Stimulated activated CD4-positive, alpha-beta T cell treated with anti-CD3 and anti-CD28 coated beads, TNF-alpha, amount 100 ng/mL, for 24 hours (primary cell): Measurements from ENCODE around the gene WWTR1.

ENCODE experiments used
- DNase-seq, 3 experiments: peaks; one replicate each; pipeline ENCODE4 v3.0.0-alpha.2; 2020; ENCODE audit warnings: low read depth in 3 of 3

The WWTR1 gene

DNA sequence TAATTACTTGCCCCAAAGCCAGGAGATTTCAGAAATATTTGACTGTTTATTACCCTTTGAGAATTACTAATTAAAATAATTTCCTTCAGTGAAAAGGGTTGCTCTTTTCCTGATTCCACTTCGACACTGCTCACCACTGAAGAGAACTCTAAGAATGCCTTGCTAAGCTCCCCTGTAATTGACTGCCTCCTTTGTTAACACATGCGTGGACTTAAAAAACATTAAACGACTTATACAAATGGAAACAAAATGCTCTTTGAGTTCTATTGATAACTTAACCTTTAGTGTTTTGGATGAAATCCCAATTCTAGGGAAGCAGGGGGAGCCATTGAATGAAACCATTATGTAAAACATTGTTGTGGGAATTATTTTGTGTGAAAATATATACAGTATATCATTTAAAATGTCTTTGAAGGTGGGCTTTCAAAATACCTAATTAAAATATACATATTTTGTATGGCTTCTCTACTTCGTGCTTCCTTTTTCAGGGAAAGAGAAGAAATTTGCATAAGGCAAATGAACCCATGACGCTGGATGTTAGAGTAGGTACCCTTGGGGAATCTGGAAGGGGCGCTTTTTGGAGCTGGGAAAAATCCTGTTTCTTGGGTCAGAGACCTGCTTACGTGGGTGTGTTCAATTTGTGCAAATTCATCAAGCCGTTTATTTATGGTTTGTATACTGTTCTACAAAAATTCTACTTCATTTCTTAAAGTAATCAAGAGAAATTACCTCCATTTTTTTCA lies 64.2 kb downstream of the WWTR1 start:
- no peak for DNase-seq

DNA sequence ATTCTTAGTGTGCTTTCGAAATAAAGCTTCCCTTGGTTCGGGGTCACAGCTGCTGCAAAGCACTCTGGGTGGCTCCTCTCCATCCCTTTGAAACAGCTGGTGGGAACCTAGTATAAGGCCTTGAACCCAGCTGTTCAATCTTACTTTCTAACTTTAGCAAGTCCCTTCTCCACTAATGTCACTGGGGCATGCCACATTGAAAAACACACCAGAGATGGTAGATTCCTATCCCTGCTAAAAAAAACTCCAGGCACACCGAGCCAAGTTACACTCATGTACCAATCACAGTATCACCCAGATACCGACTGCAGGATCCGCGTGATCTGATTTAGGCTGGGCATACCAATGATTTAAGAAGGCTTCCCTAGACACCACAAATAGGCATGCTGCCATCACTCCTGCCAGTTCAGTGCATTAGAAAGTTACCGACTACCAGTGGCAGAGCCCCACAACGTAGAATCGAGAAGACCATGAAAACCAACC lies 65.0 kb downstream of the WWTR1 start:
- DNase-seq = no peak

DNA sequence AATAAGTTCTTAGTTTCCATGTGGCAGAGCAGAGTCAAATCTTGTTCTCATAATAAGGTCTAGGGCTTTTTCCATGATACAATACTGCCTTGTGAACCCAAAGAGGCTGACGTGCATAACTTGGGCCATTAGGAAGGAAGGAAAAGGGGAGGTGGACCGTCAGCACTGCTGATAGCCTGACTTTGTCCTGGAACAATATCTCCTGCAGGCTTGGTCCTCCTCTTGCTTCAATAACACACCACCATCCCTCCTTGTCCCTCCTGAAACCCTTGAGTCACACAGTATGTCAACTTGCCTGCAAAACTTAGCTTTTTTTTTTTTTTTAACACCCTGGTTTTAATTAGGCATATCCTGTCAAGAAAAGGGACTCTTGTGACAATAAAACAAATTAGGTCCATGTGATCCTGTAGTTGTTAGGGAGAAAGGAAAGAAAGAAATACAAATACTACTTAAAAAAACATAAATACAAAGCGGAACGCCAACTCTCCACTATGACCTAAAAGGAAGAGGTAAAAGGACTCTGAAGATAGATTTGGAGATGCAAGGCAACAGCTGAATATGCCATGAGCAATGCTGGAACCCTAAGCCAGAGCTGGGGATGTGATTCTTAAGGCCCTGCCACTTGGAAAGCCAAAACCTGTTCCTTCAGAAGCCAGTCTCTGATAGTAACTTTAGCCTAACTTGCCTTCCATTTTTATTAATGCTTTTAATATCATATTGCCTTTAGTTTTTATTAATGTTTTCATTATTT lies 67.0 kb downstream of the WWTR1 start:
- no peak for DNase-seq

- no peak for DNase-seq
These were observed 68.5 kb downstream of the WWTR1 start for GRCh38 chr3:149589332-149589731.

DNA sequence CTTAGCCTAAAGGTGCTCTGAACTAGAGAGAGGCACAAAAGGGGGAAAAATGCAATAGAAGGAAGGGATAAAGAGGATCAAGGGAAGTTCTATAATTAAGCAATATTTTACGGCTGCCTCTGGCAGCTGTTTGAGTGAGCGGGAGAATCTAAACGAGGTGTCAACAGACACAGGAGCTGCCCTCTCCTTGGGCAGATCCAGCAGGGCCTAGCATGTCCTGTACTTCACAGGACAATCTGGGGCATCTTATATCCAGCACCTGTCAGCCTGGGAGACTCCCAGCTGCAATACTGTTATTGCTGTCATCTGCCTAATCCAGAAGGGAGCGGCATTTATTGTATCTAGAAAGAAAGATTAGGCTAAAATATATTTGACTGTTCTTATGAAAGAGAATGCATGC lies 68.9 kb downstream of the WWTR1 start:
- DNase-seq = no peak

DNA sequence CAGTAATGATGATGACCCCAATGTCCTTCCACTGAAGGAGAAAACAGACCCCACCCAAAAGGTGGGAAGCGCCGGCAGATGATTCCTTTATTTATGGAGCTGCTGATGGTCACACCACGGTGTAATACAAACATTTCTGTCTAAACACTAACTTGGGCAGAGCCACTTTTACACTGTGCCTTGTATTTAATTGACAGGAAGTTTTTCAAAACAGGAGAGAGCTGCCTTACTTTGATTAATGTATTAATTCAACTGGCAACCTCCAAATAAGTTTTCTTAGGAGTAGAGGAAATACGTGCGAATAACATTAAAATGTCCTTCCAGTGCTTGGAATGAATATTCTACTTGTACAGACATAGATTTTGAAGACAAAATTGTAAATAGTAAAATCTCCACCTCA lies 70.4 kb downstream of the WWTR1 start:
- no peak for DNase-seq

GRCh38 chr3:149586871-149587270 lies 71.0 kb downstream of the WWTR1 start:
- DNase-seq = no peak

DNA sequence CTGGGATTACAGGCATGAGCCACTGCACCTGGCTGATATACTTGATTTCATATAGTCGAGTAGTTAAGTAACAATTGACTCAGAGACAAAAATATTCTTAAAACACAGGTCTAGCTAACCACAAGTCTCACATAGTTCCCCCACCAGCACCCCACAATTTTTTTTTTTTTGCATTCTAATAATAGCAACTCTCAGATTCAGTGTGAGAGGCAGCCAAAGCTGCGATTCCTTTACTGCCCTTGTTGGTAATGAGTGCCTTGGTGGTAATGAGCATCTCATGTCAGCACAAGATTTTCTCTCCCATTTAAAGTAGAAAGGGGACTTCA lies 72.5 kb downstream of the WWTR1 start:
- no peak for DNase-seq

DNA sequence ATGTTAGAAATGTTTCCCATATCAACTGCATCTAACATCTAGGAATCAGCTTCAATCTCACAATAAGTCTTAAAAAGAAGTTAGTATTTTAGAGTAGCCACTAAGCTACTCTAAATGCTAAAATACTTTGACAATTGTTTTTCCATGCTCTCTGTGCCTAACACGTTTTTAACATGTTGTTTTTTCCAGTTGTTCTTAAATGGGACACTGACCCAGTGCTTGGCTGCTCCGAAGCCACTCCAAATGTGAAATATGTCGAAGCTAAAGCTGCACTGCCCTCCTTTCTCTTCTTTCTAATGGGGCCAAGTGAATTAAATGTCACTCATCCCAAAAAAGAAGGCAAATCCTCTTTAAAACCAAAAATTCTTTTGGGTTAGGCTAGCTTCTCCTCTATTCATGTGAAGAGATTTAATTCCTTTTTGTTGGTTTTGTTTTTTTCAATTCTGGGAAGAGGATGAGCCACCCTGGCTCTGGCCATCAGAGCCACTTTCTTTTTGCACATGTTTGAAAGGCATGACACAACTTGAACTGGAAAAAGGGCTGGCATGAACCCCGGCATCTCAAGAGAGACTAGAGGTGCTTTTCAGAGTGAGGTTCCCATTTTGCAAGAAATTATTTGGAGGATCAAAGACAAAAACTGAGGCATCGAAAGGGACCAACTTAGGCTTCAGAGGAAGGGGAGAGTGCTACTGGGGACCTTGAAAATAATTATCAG lies 73.7 kb downstream of the WWTR1 start:
- no peak for DNase-seq

GRCh38 chr3:149582395-149582794 lies 75.4 kb downstream of the WWTR1 start:
- no peak for DNase-seq

DNA sequence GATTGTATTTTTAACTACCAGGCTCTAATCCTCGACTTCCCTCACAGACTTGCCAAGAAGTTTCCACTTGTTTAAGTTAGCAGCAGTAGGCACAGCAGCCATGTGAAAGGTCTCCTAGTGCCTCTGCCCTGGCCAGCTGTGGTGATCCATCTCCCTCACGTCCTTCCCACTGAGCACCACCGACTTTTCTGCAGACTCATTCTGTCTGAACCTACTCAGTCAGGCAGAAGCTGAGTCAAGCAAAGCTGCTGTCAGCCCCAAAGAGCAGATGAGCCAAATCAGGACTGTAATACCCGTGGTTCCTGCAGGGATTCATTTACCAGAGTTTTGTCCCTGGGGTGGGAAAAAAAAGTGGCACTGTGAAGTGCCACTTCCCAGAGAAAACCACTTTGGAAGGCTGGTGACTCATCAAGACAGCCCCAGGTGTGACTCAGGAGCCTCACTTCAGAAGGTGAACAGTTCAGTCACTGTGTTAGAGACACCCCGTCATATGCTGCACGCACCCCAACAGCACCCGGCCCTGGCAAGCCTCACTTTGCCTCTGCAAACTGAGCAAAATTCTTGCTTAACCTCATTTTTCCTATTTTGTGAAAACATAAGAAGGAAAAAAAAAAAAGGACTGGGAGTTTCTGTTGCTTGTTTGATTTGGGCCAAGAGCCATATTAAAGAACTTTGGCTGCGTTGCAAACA lies 76.0 kb downstream of the WWTR1 start:
- no peak for DNase-seq

- no peak for DNase-seq
These were observed 76.6 kb downstream of the WWTR1 start for GRCh38 chr3:149581248-149581647.

GRCh38 chr3:149579838-149580542 lies 77.8 kb downstream of the WWTR1 start:
- DNase-seq = no peak

DNA sequence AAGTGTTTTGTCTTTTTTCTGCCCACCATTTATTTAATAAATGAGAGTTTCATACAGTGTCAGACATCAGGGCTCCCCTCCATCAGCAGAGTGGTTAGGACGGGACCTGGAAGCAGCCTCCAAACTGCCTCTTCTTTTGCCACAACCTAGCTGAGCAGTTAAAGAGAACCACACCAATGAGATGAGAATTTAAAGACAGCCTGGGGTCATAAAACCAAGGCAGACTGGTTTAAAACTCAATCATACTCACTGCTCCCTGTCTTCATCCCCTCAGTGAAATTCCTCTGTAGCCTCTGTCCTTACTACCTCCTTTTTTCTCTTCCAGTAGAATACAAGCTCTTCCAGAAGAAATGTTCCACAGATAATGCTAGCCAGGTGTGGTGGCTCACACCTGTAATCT lies 78.7 kb downstream of the WWTR1 start:
- DNase-seq = no peak

DNA sequence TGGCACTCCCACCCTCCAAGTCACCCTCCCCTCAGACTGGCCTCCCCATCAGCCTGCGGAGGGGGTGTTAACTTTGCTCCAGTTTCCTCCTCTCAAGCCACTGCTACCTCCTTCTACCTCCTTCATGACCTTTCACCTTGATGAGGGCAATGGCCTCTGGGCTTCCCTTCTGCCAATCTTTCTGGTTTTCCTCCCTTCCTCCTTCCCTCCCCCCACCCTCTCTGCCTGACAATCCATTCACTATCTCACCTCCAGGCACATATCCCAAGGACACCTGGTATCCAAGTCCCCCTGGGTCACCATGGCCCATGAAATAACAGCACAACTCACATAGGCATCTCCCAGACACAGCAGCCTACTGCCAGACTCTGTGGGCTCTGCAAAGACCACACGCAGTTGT lies 80.0 kb downstream of the WWTR1 start:
- DNase-seq = no peak

DNA sequence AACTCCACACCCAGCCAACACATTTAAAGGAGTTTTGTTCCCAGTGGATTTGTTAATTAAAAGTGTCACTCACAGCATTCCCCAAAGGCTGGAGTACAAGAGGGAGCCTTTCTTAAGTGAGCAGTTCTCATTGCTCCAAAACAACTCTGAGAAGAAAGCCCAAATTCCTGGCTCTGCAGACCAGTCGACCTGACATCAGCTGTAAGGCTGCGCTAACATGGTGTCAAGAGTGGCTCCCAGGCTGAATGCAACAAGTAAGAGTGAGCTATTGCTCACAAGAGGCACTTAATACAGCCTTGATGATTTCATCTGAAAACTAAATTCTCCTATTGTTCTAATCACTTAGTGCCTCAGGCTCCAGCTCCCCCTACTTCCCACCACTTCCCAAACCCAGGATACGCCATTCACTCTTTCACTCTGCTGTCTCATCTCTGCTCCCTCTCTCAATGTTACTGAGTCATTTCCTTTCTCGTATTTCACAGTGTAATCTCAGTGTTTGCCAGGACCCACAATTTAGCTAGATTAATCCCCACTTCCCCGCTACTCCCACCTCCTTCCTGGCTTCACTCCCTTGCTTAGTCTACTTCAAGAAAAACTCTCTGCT lies 81.8 kb downstream of the WWTR1 start:
- DNase-seq = no peak

DNA sequence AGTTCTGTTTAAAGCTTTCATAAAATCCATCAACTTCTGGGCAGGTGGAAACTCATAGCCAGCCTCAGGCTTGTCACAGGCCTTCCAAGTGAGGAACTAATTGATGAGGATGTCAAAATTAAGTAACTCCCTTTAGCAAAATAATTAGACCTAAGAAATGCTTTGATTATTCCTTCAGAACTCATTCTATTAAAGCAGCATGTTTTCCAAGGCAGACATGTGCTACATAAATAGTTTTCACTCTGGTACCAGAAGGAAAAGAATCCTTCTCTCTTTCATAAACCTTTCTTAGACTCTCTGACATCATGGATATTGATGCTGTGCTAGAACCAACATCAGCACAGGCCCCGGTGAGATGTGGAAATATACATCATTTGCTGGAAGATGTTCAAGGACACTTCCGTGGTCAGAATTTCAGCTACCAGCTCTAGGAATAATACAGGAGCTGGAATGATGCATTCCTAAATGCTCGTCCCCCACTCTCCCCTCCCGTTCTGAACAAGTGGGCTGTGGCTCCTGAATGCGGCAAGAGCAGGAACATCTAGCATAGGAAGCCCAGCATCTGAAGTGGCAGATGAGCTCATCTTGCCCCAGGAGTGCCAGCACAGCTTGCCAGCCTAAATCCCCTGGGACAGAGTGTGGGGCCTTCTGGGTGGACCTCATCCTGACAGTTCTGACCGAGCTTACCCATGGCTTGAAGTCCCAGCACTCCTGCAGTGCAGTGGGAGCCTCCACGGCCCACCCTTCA lies 82.4 kb downstream of the WWTR1 start:
- DNase-seq = no peak

- DNase-seq = no peak
These were observed 84.9 kb downstream of the WWTR1 start for GRCh38 chr3:149572796-149573414.

GRCh38 chr3:149571381-149571780 lies 86.4 kb downstream of the WWTR1 start:
- no peak for DNase-seq

- DNase-seq = no peak
These were observed 87.8 kb downstream of the WWTR1 start for GRCh38 chr3:149570016-149570415.
